Gastrocnemius medialis (tissue), 4 donors: ENCODE data around the gene ANKH.

Experiments used
- CTCF ChIP-seq, 5 experiments: fragments of 450-650 bp in 3 of 5; fragments of 200-600 bp in 2 of 5; sonication (generic) in 2 of 5; IDR thresholded peaks in 4 of 5; conservative IDR thresholded peaks in 1 of 5; 1 replicate in 4 of 5; 2 replicates in 1 of 5; pipeline ENCODE4 v1.5.1; 2016 to 2019; ENCODE audit warnings: antibody characterized with exemption in 5 of 5, mild to moderate bottlenecking in 3 of 5, moderate library complexity in 3 of 5
- POLR2A ChIP-seq, 2 donors: fragments of 450-650 bp; IDR thresholded peaks; one replicate each; pipeline ENCODE4 v1.6.1; 2017; ENCODE audit warnings: antibody characterized with exemption in 2 of 2, mild to moderate bottlenecking in 2 of 2, moderate library complexity in 2 of 2

GRCh38 chr5:14699807-14700400 is 171.7 kb downstream of the ANKH start:
- TF ChIP-seq CTCF (IDR thresholded peaks at IDR 0.05 in 4 of 5, conservative IDR thresholded peaks at IDR 0.05 in 1 of 5) (no peak), POLR2A (IDR thresholded peaks at IDR 0.05) (no peak)
